EH (cell line): ENCODE data around the gene CAGE1.
"Not testable (repeated sequence)": the region's sequence is repeated elsewhere in the genome, so short reads cannot be mapped to it uniquely, and the experiment has no call there.

ENCODE experiments used
- DNase-seq: peaks from one replicate; pipeline ENCODE4 v3.0.0-alpha.2; 2015; ENCODE audit warnings: low read depth

Gene CAGE1

GRCh38 chr6:7338031-7338430 is 51.5 kb downstream of the CAGE1 start:
- DNase-seq, result peak; percentile 7

GRCh38 chr6:7335519-7335918 is 54.0 kb downstream of the CAGE1 start:
- DNase-seq, result no peak

GRCh38 chr6:7334685-7335084 is 54.9 kb downstream of the CAGE1 start:
- DNase-seq, result no peak

GRCh38 chr6:7332090-7332745 is 57.3 kb downstream of the CAGE1 start:
- DNase-seq, result no peak

- no peak for DNase-seq
Observed at GRCh38 chr6:7331452-7331851, 58.1 kb downstream of the CAGE1 start.

GRCh38 chr6:7328243-7328642 is 61.3 kb downstream of the CAGE1 start:
- DNase-seq, result no peak

GRCh38 chr6:7325750-7326149 is 63.8 kb downstream of the CAGE1 start:
- DNase-seq, result no peak

- DNase-seq, result no peak
Observed at GRCh38 chr6:7324520-7324919, 65.0 kb downstream of the CAGE1 start.

- no peak for DNase-seq
Observed at GRCh38 chr6:7323074-7323473, 66.5 kb downstream of the CAGE1 start.

GRCh38 chr6:7321866-7322265 is 67.7 kb downstream of the CAGE1 start:
- not testable (repeated sequence) for DNase-seq

- not testable (repeated sequence) for DNase-seq
Observed at GRCh38 chr6:7319406-7319805, 70.1 kb downstream of the CAGE1 start.

- no peak for DNase-seq
Observed at GRCh38 chr6:7317538-7317937, 72.0 kb downstream of the CAGE1 start.

- no peak for DNase-seq
Observed at GRCh38 chr6:7316658-7317533, 72.6 kb downstream of the CAGE1 start.

- no peak for DNase-seq
Observed at GRCh38 chr6:7315948-7316365, 73.6 kb downstream of the CAGE1 start.

- DNase-seq, result not testable (repeated sequence)
Observed at GRCh38 chr6:7315087-7315947, 74.2 kb downstream of the CAGE1 start.

GRCh38 chr6:7314414-7314813 is 75.1 kb downstream of the CAGE1 start:
- no peak for DNase-seq

GRCh38 chr6:7313505-7314165 is 75.9 kb downstream of the CAGE1 start:
- DNase-seq, result no peak

- DNase-seq, result peak; percentile 98
Observed at GRCh38 chr6:7312616-7313504, 76.7 kb downstream of the CAGE1 start, which contains the start of gene SSR1. TSS of gene SSR1 (minus strand) at chr6:7313199. CDS start at chr6:7313120, 79 bp downstream.

- peak; percentile 6 for DNase-seq
Observed at GRCh38 chr6:7311917-7312615, 77.5 kb downstream of the CAGE1 start.

GRCh38 chr6:7311176-7311575 is 78.4 kb downstream of the CAGE1 start:
- DNase-seq, result peak; percentile 9
